HEK293 (cell line): ENCODE data around the gene ZFYVE28.

Experiments used
- SALL2 ChIP-seq: fragments of 450-650 bp; formaldehyde crosslinking; IDR thresholded peaks from 2 replicates; pipeline ENCODE4 v1.5.0; 2017; ENCODE audit warnings: missing biosample characterization, mild to moderate bottlenecking, missing genetic modification characterization, borderline replicate concordance
- YY1 ChIP-seq: fragments of 450-650 bp; formaldehyde crosslinking; IDR thresholded peaks from 2 replicates; pipeline ENCODE4 v1.5.1; 2018; ENCODE audit warnings: missing biosample characterization, missing genetic modification characterization

- no peak for TF ChIP-seq YY1 (tag by site-specific recombination)
- TF ChIP-seq SALL2 (tag by site-specific recombination) = no peak
Observed at GRCh38 chr4:2353222-2354107, 65.0 kb downstream of the ZFYVE28 start.
